ENCODE measurements around the gene AUNIP. TPM values are rescaled to one million over a fixed set of nuclear protein-coding genes. Genes with fewer than 3 reads are reported as not detected.

Gene AUNIP
- total RNA-seq, 2 donors from 2014 or later: 0.32 to 4.3 TPM

- H3K4me1 ChIP-seq (replicated peaks): peaks cover 1% of the 10 kb centered on the region
- TF ChIP-seq POLR2AphosphoS5 (IDR thresholded peaks at IDR 0.05) (no peak), POLR2A (IDR thresholded peaks at IDR 0.05) (no peak)
- TF ChIP-seq, protein P1, sequence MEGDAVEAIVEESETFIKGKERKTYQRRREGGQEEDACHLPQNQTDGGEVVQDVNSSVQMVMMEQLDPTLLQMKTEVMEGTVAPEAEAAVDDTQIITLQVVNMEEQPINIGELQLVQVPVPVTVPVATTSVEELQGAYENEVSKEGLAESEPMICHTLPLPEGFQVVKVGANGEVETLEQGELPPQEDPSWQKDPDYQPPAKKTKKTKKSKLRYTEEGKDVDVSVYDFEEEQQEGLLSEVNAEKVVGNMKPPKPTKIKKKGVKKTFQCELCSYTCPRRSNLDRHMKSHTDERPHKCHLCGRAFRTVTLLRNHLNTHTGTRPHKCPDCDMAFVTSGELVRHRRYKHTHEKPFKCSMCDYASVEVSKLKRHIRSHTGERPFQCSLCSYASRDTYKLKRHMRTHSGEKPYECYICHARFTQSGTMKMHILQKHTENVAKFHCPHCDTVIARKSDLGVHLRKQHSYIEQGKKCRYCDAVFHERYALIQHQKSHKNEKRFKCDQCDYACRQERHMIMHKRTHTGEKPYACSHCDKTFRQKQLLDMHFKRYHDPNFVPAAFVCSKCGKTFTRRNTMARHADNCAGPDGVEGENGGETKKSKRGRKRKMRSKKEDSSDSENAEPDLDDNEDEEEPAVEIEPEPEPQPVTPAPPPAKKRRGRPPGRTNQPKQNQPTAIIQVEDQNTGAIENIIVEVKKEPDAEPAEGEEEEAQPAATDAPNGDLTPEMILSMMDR (IDR thresholded peaks at IDR 0.05): no peak
- no peaks in the 10 kb centered on the region for H3K36me3 ChIP-seq
- WGBS: 64% methylated on average over 2 of the region's 2 CpGs
- DNase-seq (ENCODE audit: low spot score): no peak
- intact Hi-C loops (cut with DNase I): no loop called here
- H3K4me3 ChIP-seq: no peak overlapping the region
- no peaks in the 10 kb centered on the region for H3K27me3 ChIP-seq (replicated peaks; ENCODE audit: insufficient read depth)
- no peaks in the 10 kb centered on the region for H3K9me3 ChIP-seq
- H3K27ac ChIP-seq: no peak overlapping the region
Measured at GRCh38 chr1:25879675-25880074, 20.4 kb upstream of the AUNIP start.

GRCh38 chr1:25878690-25879089 is 19.4 kb upstream of the AUNIP start:
- TF ChIP-seq POLR2AphosphoS5 (IDR thresholded peaks at IDR 0.05): peak; percentile 18
- TF ChIP-seq, protein P1 (IDR thresholded peaks at IDR 0.05): no peak
- Histone ChIP-seq H3K27me3 (replicated peaks; ENCODE audit: insufficient read depth) (no peaks in the 10 kb centered on the region), H3K4me3 (no peak overlapping the region), H3K9me3 (no peaks in the 10 kb centered on the region), H3K4me1 (replicated peaks) (peaks cover 5% of the 10 kb centered on the region), H3K27ac (no peak overlapping the region), H3K36me3 (no peaks in the 10 kb centered on the region)
- intact Hi-C loops (cut with DNase I): no loop called here
- 56% methylated on average over 5 of the region's 5 CpGs for WGBS
- DNase-seq (ENCODE audit: low spot score): peak; percentile 39

DNA sequence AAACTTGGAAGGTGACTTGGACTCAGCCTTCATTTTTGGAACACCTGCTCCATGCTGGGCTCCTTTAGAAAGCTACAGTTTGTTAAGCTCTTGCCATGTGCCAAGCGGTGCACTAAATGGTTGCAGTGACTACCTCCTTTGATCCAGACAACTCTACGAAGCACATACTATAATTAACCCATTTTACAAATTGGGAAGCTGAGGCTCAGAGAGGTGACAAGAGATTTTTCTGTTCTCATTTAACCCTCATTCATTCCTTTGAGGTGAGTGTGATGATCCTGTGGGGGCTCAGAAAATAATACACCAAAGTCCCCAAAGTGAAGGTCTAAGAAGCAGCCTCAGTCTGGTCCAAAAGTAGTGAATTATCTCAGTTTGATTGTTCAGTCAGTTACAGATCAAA is 17.9 kb upstream of the AUNIP start:
- no peak for DNase-seq (ENCODE audit: low spot score)
- Histone ChIP-seq H3K27me3 (replicated peaks; ENCODE audit: insufficient read depth) (no peaks in the 10 kb centered on the region), H3K27ac (no peak overlapping the region), H3K9me3 (no peaks in the 10 kb centered on the region), H3K4me3 (no peak overlapping the region), H3K4me1 (replicated peaks) (peaks cover 10% of the 10 kb centered on the region), H3K36me3 (no peaks in the 10 kb centered on the region)
- intact Hi-C loops (cut with DNase I): no loop called here
- 69% methylated on average over 2 of the region's 2 CpGs for WGBS
- no peak for TF ChIP-seq POLR2A (IDR thresholded peaks at IDR 0.05)
- TF ChIP-seq, protein P1 (IDR thresholded peaks at IDR 0.05): no peak
- TF ChIP-seq POLR2AphosphoS5 (IDR thresholded peaks at IDR 0.05): no peak

- Histone ChIP-seq H3K27ac (peak overlapping the region; percentile 81 to 86), H3K4me1 (replicated peaks) (peaks cover 10% of the 10 kb centered on the region), H3K9me3 (no peaks in the 10 kb centered on the region), H3K4me3 (no peak overlapping the region), H3K27me3 (replicated peaks; ENCODE audit: insufficient read depth) (no peaks in the 10 kb centered on the region), H3K36me3 (no peaks in the 10 kb centered on the region)
- intact Hi-C loops (cut with DNase I): no loop called here
- TF ChIP-seq POLR2A (IDR thresholded peaks at IDR 0.05) (no peak), POLR2AphosphoS5 (IDR thresholded peaks at IDR 0.05) (no peak)
- TF ChIP-seq, protein P1 (IDR thresholded peaks at IDR 0.05): no peak
- WGBS: 31% methylated on average over 2 of the region's 2 CpGs
- DNase-seq (ENCODE audit: low spot score): no peak
Measured at GRCh38 chr1:25876693-25877077, 17.4 kb upstream of the AUNIP start.

GRCh38 chr1:25875856-25876692 is 16.8 kb upstream of the AUNIP start:
- intact Hi-C loops (cut with DNase I): no loop called here
- TF ChIP-seq, protein P1 (IDR thresholded peaks at IDR 0.05): no peak
- no peak for TF ChIP-seq POLR2A (IDR thresholded peaks at IDR 0.05)
- TF ChIP-seq POLR2AphosphoS5 (IDR thresholded peaks at IDR 0.05): no peak
- peak; percentile 28 for DNase-seq (ENCODE audit: low spot score)
- Histone ChIP-seq H3K27ac (peak overlapping the region; percentile 81 to 86), H3K4me3 (peak overlapping the region; percentile 53 to 59), H3K27me3 (replicated peaks; ENCODE audit: insufficient read depth) (no peaks in the 10 kb centered on the region), H3K4me1 (replicated peaks) (peaks cover 10% of the 10 kb centered on the region), H3K9me3 (no peaks in the 10 kb centered on the region), H3K36me3 (no peaks in the 10 kb centered on the region)
- WGBS: 21% methylated on average over 32 of the region's 32 CpGs

Data from prostate gland (tissue), 2 donors.